Mesendoderm (in vitro differentiated cells): ENCODE data around the gene OR2W3.

Experiments
- DNase-seq: peaks from one replicate; pipeline ENCODE4 v3.0.0; 2013
- H2AK5ac ChIP-seq: 2 replicates; pipeline ENCODE4 v1.6.1; 2013; ENCODE audit warnings: low read length, inconsistent platforms
- H2BK120ac ChIP-seq: 2 replicates; pipeline ENCODE4 v1.6.1; 2013; ENCODE audit warnings: low read depth, mild to moderate bottlenecking, low read length, moderate library complexity, mixed read lengths
- H2BK15ac ChIP-seq: replicated peaks from 2 replicates; pipeline ENCODE4 v1.6.1; 2013; ENCODE audit warnings: low read depth, mild to moderate bottlenecking, moderate library complexity
- H2BK5ac ChIP-seq: 2 replicates; pipeline ENCODE4 v1.6.1; 2013; ENCODE audit warnings: low read length, inconsistent platforms
- H3K18ac ChIP-seq: 2 replicates; pipeline ENCODE4 v1.6.1; 2013; ENCODE audit warnings: mild to moderate bottlenecking, low read length, mixed read lengths
- H3K23ac ChIP-seq: one replicate; pipeline ENCODE4 v1.6.1; 2013; ENCODE audit warnings: low read length
- H3K27ac ChIP-seq: 2 replicates; pipeline ENCODE4 v1.5.1; 2013; ENCODE audit warnings: low read depth, mild to moderate bottlenecking, inconsistent platforms, low read length, moderate library complexity
- H3K27me3 ChIP-seq: 2 replicates; pipeline ENCODE4 v1.6.1; 2013; ENCODE audit warnings: low read length, control low read depth, mild to moderate bottlenecking, inconsistent platforms; ENCODE audit not compliant: insufficient read depth, poor library complexity
- H3K36me3 ChIP-seq: 2 replicates; pipeline ENCODE4 v1.6.1; 2013; ENCODE audit warnings: low read length, inconsistent platforms; ENCODE audit not compliant: control insufficient read depth, insufficient read depth
- H3K4ac ChIP-seq: one replicate; pipeline ENCODE4 v1.6.1; 2013; ENCODE audit warnings: low read depth, mild to moderate bottlenecking, low read length, moderate library complexity
- H3K4me1 ChIP-seq: 2 replicates; pipeline ENCODE4 v1.6.1; 2013; ENCODE audit warnings: low read depth, low read length, inconsistent platforms; ENCODE audit not compliant: control insufficient read depth
- H3K4me2 ChIP-seq: 2 replicates; pipeline ENCODE4 v1.6.1; 2013; ENCODE audit warnings: low read length
- H3K4me3 ChIP-seq: 2 replicates; pipeline ENCODE4 v1.5.1; 2013; ENCODE audit warnings: mild to moderate bottlenecking, low read length
- H3K56ac ChIP-seq: one replicate; pipeline ENCODE4 v1.6.1; 2013; ENCODE audit warnings: low read length
- H3K79me1 ChIP-seq: 2 replicates; pipeline ENCODE4 v1.6.1; 2013; ENCODE audit warnings: low read length, inconsistent platforms
- H3K79me2 ChIP-seq: 2 replicates; pipeline ENCODE4 v1.6.1; 2013; ENCODE audit warnings: mild to moderate bottlenecking, low read length; ENCODE audit not compliant: control insufficient read depth, insufficient read depth
- H3K9ac ChIP-seq: 2 replicates; pipeline ENCODE4 v1.6.1; 2013; ENCODE audit warnings: low read length, inconsistent platforms
- H4K5ac ChIP-seq: one replicate; pipeline ENCODE4 v1.6.1; 2013; ENCODE audit warnings: low read length
- H4K8ac ChIP-seq: one replicate; pipeline ENCODE4 v1.6.1; 2013; ENCODE audit warnings: low read depth, mild to moderate bottlenecking, control low read depth, low read length, moderate library complexity
- WGBS: extraction: QIAGEN DNeasy Blood & Tissue Kit; methylation state at CpG from one replicate; pipeline ENCODE4 v1.1.7; 2013; ENCODE audit warnings: low lambda C conversion rate, missing lambda C conversion rate; ENCODE audit not compliant: insufficient coverage; ENCODE audit errors: extremely low coverage; 5-methylcytosine and 5-hydroxymethylcytosine counted together

The OR2W3 gene

GRCh38 chr1:247857069-247857984, 38.1 kb upstream of the OR2W3 start, which contains the start of gene TRIM58:
TSS of gene TRIM58 (plus strand) at chr1:247857187. CDS start at chr1:247857247, 60 bp downstream.
- H3K27ac ChIP-seq = no peak within 1 kb of the TSS
- peak; percentile 43 for DNase-seq
- H4K8ac ChIP-seq = no peak within 1 kb of the TSS
- H3K4me3 ChIP-seq = peak within 1 kb of the TSS; percentile 41
- H4K5ac ChIP-seq = no peak within 1 kb of the TSS
- no peaks in the 10 kb centered on the region for H3K4me1 ChIP-seq
- peak within 1 kb of the TSS; percentile 79 for H3K56ac ChIP-seq
- H3K36me3 ChIP-seq = no peaks in the 10 kb centered on the region
- no CpG with 5 or more reads among the region's 109 CpGs for WGBS
- no peak within 1 kb of the TSS for H2AK5ac ChIP-seq
- peak within 1 kb of the TSS; percentile 6 for H3K4ac ChIP-seq
- H3K23ac ChIP-seq = no peak within 1 kb of the TSS
- H3K79me1 ChIP-seq = no peaks in the 10 kb centered on the region
- no peaks in the 10 kb centered on the region for H3K27me3 ChIP-seq
- no peak within 1 kb of the TSS for H2BK15ac ChIP-seq
- H3K4me2 ChIP-seq = peak within 1 kb of the TSS; percentile 48
- H3K9ac ChIP-seq = peak within 1 kb of the TSS; percentile 57
- peak within 1 kb of the TSS; percentile 30 for H2BK120ac ChIP-seq
- peak within 1 kb of the TSS; percentile 22 for H3K18ac ChIP-seq
- H2BK5ac ChIP-seq = no peak within 1 kb of the TSS
- no peaks in the 10 kb centered on the region for H3K79me2 ChIP-seq

DNA sequence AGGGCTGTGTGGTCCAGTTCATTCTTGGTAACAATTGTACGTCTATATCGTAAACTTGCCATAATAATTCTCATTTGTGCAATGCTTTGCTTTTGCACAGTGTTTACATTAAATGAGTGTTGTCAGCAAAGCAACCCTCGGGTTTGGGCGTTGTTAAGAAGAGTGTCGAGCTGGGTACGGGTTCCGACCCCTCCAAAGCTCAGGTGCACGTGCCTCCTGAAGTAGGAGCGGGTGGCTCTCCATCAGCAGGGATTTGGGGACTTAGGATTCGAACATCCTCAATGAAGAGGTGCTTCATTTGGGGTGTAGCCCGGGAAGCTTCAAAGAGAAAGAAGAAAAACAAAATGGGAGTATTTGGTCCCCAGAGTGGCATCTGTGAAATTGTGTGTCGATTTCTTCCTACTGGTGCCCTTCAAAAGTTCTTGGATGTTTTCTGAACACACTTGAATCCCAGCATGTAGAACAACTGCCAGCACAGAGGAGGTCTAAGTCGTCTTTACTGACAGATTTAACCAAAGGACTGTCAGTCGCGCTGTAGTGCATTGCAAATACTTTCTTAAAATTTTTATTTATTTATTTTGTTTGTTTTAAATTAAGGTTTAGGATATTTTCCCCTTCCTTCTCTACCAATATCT, 37.3 kb upstream of the OR2W3 start:
- Histone ChIP-seq H3K23ac (no peak overlapping the region), H4K5ac (no peak overlapping the region), H2AK5ac (no peak overlapping the region), H2BK15ac (no peak overlapping the region), H3K4me1 (no peaks in the 10 kb centered on the region), H3K18ac (no peak overlapping the region), H2BK5ac (no peak overlapping the region), H3K27ac (no peak overlapping the region), H3K27me3 (no peaks in the 10 kb centered on the region), H3K4me2 (peak overlapping the region; percentile 21), H4K8ac (no peak overlapping the region), H3K4me3 (peak overlapping the region; percentile 41), H3K9ac (peak overlapping the region; percentile 57), H3K4ac (no peak overlapping the region), H3K56ac (peak overlapping the region; percentile 79), H3K36me3 (no peaks in the 10 kb centered on the region), H3K79me2 (no peaks in the 10 kb centered on the region), H3K79me1 (no peaks in the 10 kb centered on the region), H2BK120ac (peak overlapping the region; percentile 30)
- no peak for DNase-seq
- no CpG with 5 or more reads among the region's 15 CpGs for WGBS

GRCh38 chr1:247862756-247863155, 32.6 kb upstream of the OR2W3 start:
- Histone ChIP-seq H3K27me3 (no peaks in the 10 kb centered on the region), H3K4me3 (no peak overlapping the region), H4K8ac (no peak overlapping the region), H3K4me1 (no peaks in the 10 kb centered on the region), H3K27ac (no peak overlapping the region), H3K9ac (no peak overlapping the region), H3K23ac (no peak overlapping the region), H2BK15ac (no peak overlapping the region), H3K18ac (no peak overlapping the region), H3K4ac (no peak overlapping the region), H4K5ac (no peak overlapping the region), H3K36me3 (no peaks in the 10 kb centered on the region), H3K79me1 (no peaks in the 10 kb centered on the region), H2AK5ac (no peak overlapping the region), H3K4me2 (no peak overlapping the region), H2BK120ac (no peak overlapping the region), H3K79me2 (no peaks in the 10 kb centered on the region), H2BK5ac (no peak overlapping the region), H3K56ac (no peak overlapping the region)
- DNase-seq = no peak
- no CpG with 5 or more reads among the region's 4 CpGs for WGBS

DNA sequence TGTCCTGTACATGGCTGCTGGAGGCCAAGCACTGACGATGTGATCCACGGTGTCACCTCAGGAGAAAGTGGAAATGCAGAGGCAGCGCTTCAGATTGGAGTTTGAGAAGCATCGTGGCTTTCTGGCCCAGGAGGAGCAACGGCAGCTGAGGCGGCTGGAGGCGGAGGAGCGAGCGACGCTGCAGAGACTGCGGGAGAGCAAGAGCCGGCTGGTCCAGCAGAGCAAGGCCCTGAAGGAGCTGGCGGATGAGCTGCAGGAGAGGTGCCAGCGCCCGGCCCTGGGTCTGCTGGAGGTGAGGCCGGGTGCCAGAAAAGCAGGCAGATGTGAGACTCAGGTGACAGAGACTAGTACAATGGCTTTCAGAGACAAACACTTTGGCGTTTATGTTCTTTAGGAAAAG, 30.7 kb upstream of the OR2W3 start:
- no peaks in the 10 kb centered on the region for H3K79me2 ChIP-seq
- no peak overlapping the region for H3K56ac ChIP-seq
- no peaks in the 10 kb centered on the region for H3K36me3 ChIP-seq
- H2BK120ac ChIP-seq = no peak overlapping the region
- no peaks in the 10 kb centered on the region for H3K79me1 ChIP-seq
- no peak overlapping the region for H2BK5ac ChIP-seq
- no peak overlapping the region for H3K27ac ChIP-seq
- H3K4ac ChIP-seq = no peak overlapping the region
- no peaks in the 10 kb centered on the region for H3K27me3 ChIP-seq
- no peak overlapping the region for H3K18ac ChIP-seq
- H4K8ac ChIP-seq = no peak overlapping the region
- no peak overlapping the region for H3K4me2 ChIP-seq
- no peak for DNase-seq
- H2AK5ac ChIP-seq = no peak overlapping the region
- H4K5ac ChIP-seq = no peak overlapping the region
- H3K9ac ChIP-seq = no peak overlapping the region
- WGBS = no CpG with 5 or more reads among the region's 17 CpGs
- H3K23ac ChIP-seq = no peak overlapping the region
- no peaks in the 10 kb centered on the region for H3K4me1 ChIP-seq
- H3K4me3 ChIP-seq = no peak overlapping the region
- no peak overlapping the region for H2BK15ac ChIP-seq

- no peaks in the 10 kb centered on the region for H3K79me1 ChIP-seq
- H2BK5ac ChIP-seq = no peak overlapping the region
- H3K23ac ChIP-seq = no peak overlapping the region
- H3K79me2 ChIP-seq = no peaks in the 10 kb centered on the region
- DNase-seq = no peak
- H3K18ac ChIP-seq = no peak overlapping the region
- no peak overlapping the region for H2AK5ac ChIP-seq
- H2BK120ac ChIP-seq = no peak overlapping the region
- no peak overlapping the region for H3K9ac ChIP-seq
- no peak overlapping the region for H4K8ac ChIP-seq
- no peaks in the 10 kb centered on the region for H3K27me3 ChIP-seq
- no peak overlapping the region for H3K4ac ChIP-seq
- H4K5ac ChIP-seq = no peak overlapping the region
- no peak overlapping the region for H3K27ac ChIP-seq
- WGBS = no CpG with 5 or more reads among the region's 6 CpGs
- H3K4me2 ChIP-seq = no peak overlapping the region
- H3K4me1 ChIP-seq = no peaks in the 10 kb centered on the region
- H2BK15ac ChIP-seq = no peak overlapping the region
- no peak overlapping the region for H3K56ac ChIP-seq
- H3K4me3 ChIP-seq = no peak overlapping the region
- no peaks in the 10 kb centered on the region for H3K36me3 ChIP-seq
Observed at GRCh38 chr1:247865416-247865815, 30.0 kb upstream of the OR2W3 start.
